ENCODE data around the gene NOG.

GRCh38 chr17:56600256-56600655, 6.8 kb downstream of the NOG start:
- TF ChIP-seq MAFK (IDR thresholded peaks at IDR 0.05; ENCODE audit: partially characterized antibody) = no peak
- no peak for TF ChIP-seq CTCF (IDR thresholded peaks at IDR 0.05)
- TF ChIP-seq, protein P1, sequence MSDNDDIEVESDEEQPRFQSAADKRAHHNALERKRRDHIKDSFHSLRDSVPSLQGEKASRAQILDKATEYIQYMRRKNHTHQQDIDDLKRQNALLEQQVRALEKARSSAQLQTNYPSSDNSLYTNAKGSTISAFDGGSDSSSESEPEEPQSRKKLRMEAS (IDR thresholded peaks at IDR 0.05) = no peak
- TF ChIP-seq, protein P2, sequence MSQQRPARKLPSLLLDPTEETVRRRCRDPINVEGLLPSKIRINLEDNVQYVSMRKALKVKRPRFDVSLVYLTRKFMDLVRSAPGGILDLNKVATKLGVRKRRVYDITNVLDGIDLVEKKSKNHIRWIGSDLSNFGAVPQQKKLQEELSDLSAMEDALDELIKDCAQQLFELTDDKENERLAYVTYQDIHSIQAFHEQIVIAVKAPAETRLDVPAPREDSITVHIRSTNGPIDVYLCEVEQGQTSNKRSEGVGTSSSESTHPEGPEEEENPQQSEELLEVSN (IDR thresholded peaks at IDR 0.05; ENCODE audit: borderline replicate concordance, low read depth) = no peak
- no peak for TF ChIP-seq CEBPB (IDR thresholded peaks at IDR 0.05)
- TF ChIP-seq, protein P3, sequence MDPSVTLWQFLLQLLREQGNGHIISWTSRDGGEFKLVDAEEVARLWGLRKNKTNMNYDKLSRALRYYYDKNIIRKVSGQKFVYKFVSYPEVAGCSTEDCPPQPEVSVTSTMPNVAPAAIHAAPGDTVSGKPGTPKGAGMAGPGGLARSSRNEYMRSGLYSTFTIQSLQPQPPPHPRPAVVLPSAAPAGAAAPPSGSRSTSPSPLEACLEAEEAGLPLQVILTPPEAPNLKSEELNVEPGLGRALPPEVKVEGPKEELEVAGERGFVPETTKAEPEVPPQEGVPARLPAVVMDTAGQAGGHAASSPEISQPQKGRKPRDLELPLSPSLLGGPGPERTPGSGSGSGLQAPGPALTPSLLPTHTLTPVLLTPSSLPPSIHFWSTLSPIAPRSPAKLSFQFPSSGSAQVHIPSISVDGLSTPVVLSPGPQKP (IDR thresholded peaks at IDR 0.05; ENCODE audit: low read depth, low read length) = no peak
- no peak for TF ChIP-seq NR3C1 (IDR thresholded peaks at IDR 0.05)
- no peak for TF ChIP-seq JUN (IDR thresholded peaks at IDR 0.05)
- TF ChIP-seq RFX5 (IDR thresholded peaks at IDR 0.05) = no peak
- TF ChIP-seq FOXS1 (CRISPR knock-in tag; IDR thresholded peaks at IDR 0.05) = no peak
- no peak for TF ChIP-seq POLR2A (IDR thresholded peaks at IDR 0.05; ENCODE audit: low read length)
- TF ChIP-seq RAD21 (conservative IDR thresholded peaks at IDR 0.05 in 1 of 2, IDR thresholded peaks at IDR 0.05 in 1 of 2) = no peak
- TF ChIP-seq REST (IDR thresholded peaks at IDR 0.05) = no peak
- TF ChIP-seq MYC (IDR thresholded peaks at IDR 0.05; ENCODE audit: borderline replicate concordance, low read length) = no peak

All from A549 (cell line).